ENCODE measurements around the gene NSMF. TPM values are rescaled to one million over a fixed set of nuclear protein-coding genes. Genes with fewer than 3 reads are reported as not detected.

NSMF gene
- total RNA-seq, 4 donors from 2014 or later = 219 to 297 (median 270) TPM

- TF ChIP-seq CTCF (IDR thresholded peaks at IDR 0.05) (no peak), EP300 (IDR thresholded peaks at IDR 0.05) (no peak), POLR2A (IDR thresholded peaks at IDR 0.05) (no peak)
- Histone ChIP-seq H3K4me1 (peaks cover 0 to 34% (median 15%) of the 10 kb centered on the region in 4 donors), H3K36me3 (peaks cover 0 to 42% (median 2%) of the 10 kb centered on the region in 3 donors), H3K27me3 (no peaks in the 10 kb centered on the region), H3K27ac (no peak overlapping the region), H3K9me3 (no peaks in the 10 kb centered on the region), H3K4me3 (no peak overlapping the region)
- WGBS, 2 donors = 84 to 85% methylated on average over 24 to 31 of the region's 36 CpGs
- no peak for DNase-seq (ENCODE audit: low spot score in 2 of 2)
These were observed 9.9 kb downstream of the NSMF start for GRCh38 chr9:137449081-137449844.

GRCh38 chr9:137448602-137448962 lies 10.6 kb downstream of the NSMF start:
- TF ChIP-seq CTCF (IDR thresholded peaks at IDR 0.05) (no peak), POLR2A (IDR thresholded peaks at IDR 0.05) (no peak), EP300 (IDR thresholded peaks at IDR 0.05) (no peak)
- Histone ChIP-seq H3K4me1 (peaks cover 0 to 29% (median 12%) of the 10 kb centered on the region in 4 donors), H3K27me3 (peaks cover 0 to 5% of the 10 kb centered on the region in 2 donors), H3K4me3 (no peak overlapping the region), H3K27ac (no peak overlapping the region), H3K36me3 (peaks cover 0 to 42% (median 2%) of the 10 kb centered on the region in 3 donors), H3K9me3 (no peaks in the 10 kb centered on the region)
- WGBS, 2 donors = 79 to 81% methylated on average over 13 to 16 of the region's 16 CpGs
- no peak for DNase-seq (ENCODE audit: low spot score in 2 of 2)

- no peak for DNase-seq (ENCODE audit: low spot score in 2 of 2)
- Histone ChIP-seq H3K36me3 (peaks cover 0 to 36% (median 2%) of the 10 kb centered on the region in 3 donors), H3K27ac (no peak overlapping the region), H3K27me3 (peaks cover 0 to 11% of the 10 kb centered on the region in 2 donors), H3K9me3 (no peaks in the 10 kb centered on the region), H3K4me3 (no peak overlapping the region), H3K4me1 (peaks cover 0 to 25% (median 6%) of the 10 kb centered on the region in 4 donors)
- WGBS, 2 donors = 57 to 83% methylated on average over 7 to 22 of the region's 27 CpGs
- TF ChIP-seq EP300 (IDR thresholded peaks at IDR 0.05) = no peak
- TF ChIP-seq POLR2A (IDR thresholded peaks at IDR 0.05) = no peak
- no peak for TF ChIP-seq CTCF (IDR thresholded peaks at IDR 0.05)
These were observed 11.2 kb downstream of the NSMF start for GRCh38 chr9:137447722-137448601.

GRCh38 chr9:137446851-137447471 lies 12.2 kb downstream of the NSMF start:
- no peak overlapping the region for H3K4me3 ChIP-seq
- no peak overlapping the region for H3K27ac ChIP-seq
- peaks cover 0 to 21% of the 10 kb centered on the region in 2 donors for H3K27me3 ChIP-seq
- peaks cover 0 to 25% (median 4%) of the 10 kb centered on the region in 4 donors for H3K4me1 ChIP-seq
- peaks cover 0 to 27% (median 2%) of the 10 kb centered on the region in 3 donors for H3K36me3 ChIP-seq
- TF ChIP-seq CTCF (IDR thresholded peaks at IDR 0.05) (no peak), POLR2A (IDR thresholded peaks at IDR 0.05) (no peak), EP300 (IDR thresholded peaks at IDR 0.05) (no peak)
- H3K9me3 ChIP-seq = peaks cover 0 to 4% (median 0%) of the 10 kb centered on the region in 4 donors
- no peak for DNase-seq (ENCODE audit: low spot score in 2 of 2)
- WGBS, 2 donors = 65 to 67% methylated on average over 19 to 20 of the region's 21 CpGs
